Activated naive CD8-positive, alpha-beta T cell (primary cell): ENCODE measurements around the gene SCGB3A2.

Experiments used
- H3K27ac Mint-ChIP-seq: one replicate; pipeline ENCODE4 v1.8.0; 2021; ENCODE audit warnings: mixed read lengths
- H3K27me3 Mint-ChIP-seq: one replicate; pipeline ENCODE4 v1.8.0; 2021; ENCODE audit warnings: mixed read lengths
- H3K36me3 Mint-ChIP-seq: one replicate; pipeline ENCODE4 v1.8.0; 2021; ENCODE audit warnings: mixed read lengths
- H3K4me1 Mint-ChIP-seq: one replicate; pipeline ENCODE4 v1.8.0; 2021; ENCODE audit warnings: low read depth, mixed read lengths
- H3K4me3 Mint-ChIP-seq: one replicate; pipeline ENCODE4 v1.8.0; 2021; ENCODE audit warnings: mild to moderate bottlenecking, mixed read lengths
- H3K9me3 Mint-ChIP-seq: one replicate; pipeline ENCODE4 v1.8.0; 2021; ENCODE audit warnings: low read depth, mixed read lengths

The SCGB3A2 gene, protein sequence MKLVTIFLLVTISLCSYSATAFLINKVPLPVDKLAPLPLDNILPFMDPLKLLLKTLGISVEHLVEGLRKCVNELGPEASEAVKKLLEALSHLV

DNA sequence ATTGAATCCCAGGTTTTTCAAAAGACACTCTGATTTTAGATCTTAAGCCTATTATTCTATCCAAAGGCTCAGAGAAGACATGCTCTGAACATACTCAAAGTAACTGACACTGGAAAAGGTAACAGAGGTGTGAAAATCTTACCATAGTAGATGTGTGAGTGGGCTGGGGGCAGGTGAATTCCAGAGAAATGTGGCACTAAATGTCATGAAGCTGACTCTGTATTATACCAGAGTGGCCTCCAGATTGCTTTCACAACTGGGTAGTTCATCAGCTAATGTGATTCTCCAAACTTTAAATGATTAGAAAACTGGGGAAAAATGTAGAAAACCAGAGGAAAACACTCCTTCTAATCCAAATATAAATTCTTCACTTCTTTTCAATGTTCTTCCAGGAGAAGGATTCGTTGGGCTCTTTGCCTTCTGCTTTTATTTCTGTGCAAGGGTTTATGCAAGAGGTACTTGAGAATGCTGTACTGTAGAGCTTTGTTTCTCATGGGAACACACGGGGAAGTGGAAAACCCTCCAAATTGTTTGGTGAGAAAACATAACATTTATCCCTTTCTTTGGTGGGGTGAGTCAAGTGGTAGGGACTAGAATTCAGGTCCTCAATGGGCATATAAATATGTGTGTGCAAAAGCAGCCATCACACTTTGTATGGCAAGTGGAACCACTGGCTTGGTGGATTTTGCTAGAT is at the start of gene SCGB3A2:
TSS of gene SCGB3A2 (plus strand) at position 646 of the 694 bp plus-strand sequence. CDS start 93 bp downstream, outside the sequence.
- Mint-ChIP-seq H3K4me3 (no peak within 1 kb of the TSS), H3K27ac (no peak within 1 kb of the TSS), H3K4me1 (no peaks in the 10 kb centered on the region), H3K9me3 (no peaks in the 10 kb centered on the region), H3K27me3 (peaks cover 3% of the 10 kb centered on the region), H3K36me3 (no peaks in the 10 kb centered on the region)

- Mint-ChIP-seq H3K9me3 (no peaks in the 10 kb centered on the region), H3K36me3 (no peaks in the 10 kb centered on the region), H3K4me3 (no peak overlapping the region), H3K27ac (no peak overlapping the region), H3K4me1 (no peaks in the 10 kb centered on the region), H3K27me3 (peaks cover 4% of the 10 kb centered on the region)
Observed at GRCh38 chr5:147830035-147830434, 48.5 kb upstream of the SCGB3A2 start.

DNA sequence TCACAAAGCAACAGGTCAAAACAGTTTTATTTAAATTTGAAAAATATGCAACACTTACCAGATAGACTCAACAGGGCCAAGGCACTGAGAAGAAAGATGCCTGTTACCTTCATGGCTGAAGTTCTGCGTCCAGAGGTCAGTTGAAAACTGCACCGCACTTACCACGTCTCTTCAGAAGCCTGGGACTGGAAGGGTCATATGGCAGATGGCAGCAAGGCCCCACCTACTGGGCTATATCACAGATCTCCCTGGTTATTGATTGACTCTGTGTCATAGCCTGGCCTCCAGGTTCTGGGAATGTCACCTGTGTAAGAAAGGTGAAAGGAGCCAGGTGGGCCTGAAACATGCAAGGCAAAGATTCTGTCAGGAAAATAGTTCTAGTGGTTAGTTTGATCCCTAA is 47.0 kb upstream of the SCGB3A2 start, which contains the start of gene SPINK1:
TSS of gene SPINK1 (minus strand) at position 207 of the 400 bp plus-strand sequence. CDS start at position 113, 94 bp downstream.
- peaks cover 4% of the 10 kb centered on the region for H3K27me3 Mint-ChIP-seq
- no peak within 1 kb of the TSS for H3K27ac Mint-ChIP-seq
- no peaks in the 10 kb centered on the region for H3K9me3 Mint-ChIP-seq
- no peaks in the 10 kb centered on the region for H3K36me3 Mint-ChIP-seq
- no peak within 1 kb of the TSS for H3K4me3 Mint-ChIP-seq
- H3K4me1 Mint-ChIP-seq = no peaks in the 10 kb centered on the region

DNA sequence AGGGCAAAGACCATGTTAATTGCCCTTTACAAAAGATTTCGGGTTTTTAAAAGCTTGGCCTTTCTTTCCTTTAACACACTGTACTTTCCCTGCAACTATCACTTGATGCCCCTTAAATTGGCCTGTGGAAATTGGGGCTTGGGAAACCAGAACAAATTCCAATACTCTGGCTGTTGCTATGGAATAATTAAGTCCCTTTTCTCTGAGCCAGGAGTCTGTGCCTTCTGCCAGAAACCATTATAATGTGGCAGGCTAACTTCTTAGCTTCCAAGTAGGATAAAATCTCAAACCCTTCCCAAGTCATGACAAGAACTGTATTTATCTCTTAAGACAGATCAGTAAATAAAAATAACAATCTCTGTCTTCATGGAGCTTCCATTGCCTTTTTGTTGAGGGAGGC is 46.0 kb upstream of the SCGB3A2 start:
- no peak overlapping the region for H3K27ac Mint-ChIP-seq
- H3K9me3 Mint-ChIP-seq = no peaks in the 10 kb centered on the region
- H3K27me3 Mint-ChIP-seq = peaks cover 2% of the 10 kb centered on the region
- no peaks in the 10 kb centered on the region for H3K4me1 Mint-ChIP-seq
- H3K36me3 Mint-ChIP-seq = no peaks in the 10 kb centered on the region
- no peak overlapping the region for H3K4me3 Mint-ChIP-seq

DNA sequence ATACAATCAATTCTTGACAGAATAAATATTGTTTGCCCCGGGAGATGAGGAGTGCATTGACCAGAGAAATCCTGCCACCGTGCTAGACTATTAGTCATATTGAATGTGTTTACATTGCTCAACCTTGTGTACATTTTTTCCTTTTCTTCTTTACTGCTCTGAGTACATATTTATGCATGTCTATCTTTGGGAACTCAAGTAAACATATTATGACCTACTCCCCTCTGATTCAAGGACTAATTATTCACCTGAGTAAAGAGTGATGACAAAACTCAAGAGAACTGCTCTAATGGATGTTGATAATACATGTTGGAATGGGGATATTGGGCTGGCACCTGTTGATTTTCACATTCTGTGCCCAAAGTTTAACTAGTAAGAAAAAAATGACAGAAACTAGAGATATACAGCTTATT is 43.1 kb upstream of the SCGB3A2 start:
- H3K36me3 Mint-ChIP-seq = no peaks in the 10 kb centered on the region
- no peaks in the 10 kb centered on the region for H3K4me1 Mint-ChIP-seq
- no peaks in the 10 kb centered on the region for H3K9me3 Mint-ChIP-seq
- H3K27ac Mint-ChIP-seq = no peak overlapping the region
- H3K27me3 Mint-ChIP-seq = peaks cover 2% of the 10 kb centered on the region
- no peak overlapping the region for H3K4me3 Mint-ChIP-seq

- Mint-ChIP-seq H3K9me3 (no peaks in the 10 kb centered on the region), H3K27me3 (peaks cover 2% of the 10 kb centered on the region), H3K4me3 (no peak overlapping the region), H3K36me3 (no peaks in the 10 kb centered on the region), H3K27ac (no peak overlapping the region), H3K4me1 (no peaks in the 10 kb centered on the region)
Observed at GRCh38 chr5:147836439-147836838, 42.1 kb upstream of the SCGB3A2 start.

- no peaks in the 10 kb centered on the region for H3K4me1 Mint-ChIP-seq
- peaks cover 6% of the 10 kb centered on the region for H3K27me3 Mint-ChIP-seq
Observed at GRCh38 chr5:147842869-147843268, 35.6 kb upstream of the SCGB3A2 start.

DNA sequence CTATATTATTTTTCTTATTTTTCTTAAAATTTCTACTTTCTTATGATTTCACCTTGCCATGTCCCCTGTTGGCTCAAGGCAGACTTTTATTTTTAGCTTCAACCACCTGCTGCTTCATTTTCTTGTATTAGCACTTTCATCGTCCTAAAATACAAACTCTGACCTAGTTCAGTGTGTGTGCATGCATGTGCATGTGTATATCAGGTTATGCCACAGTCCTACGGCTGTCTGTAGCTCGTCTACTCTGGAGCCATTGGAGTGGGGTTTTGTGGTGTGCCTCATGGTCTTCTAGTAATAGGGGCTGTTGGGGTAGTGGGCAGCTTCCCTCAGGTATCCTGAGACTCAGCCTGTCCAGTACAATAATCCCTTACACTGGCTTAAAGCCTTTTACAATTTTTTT is 33.7 kb upstream of the SCGB3A2 start:
- no peaks in the 10 kb centered on the region for H3K36me3 Mint-ChIP-seq
- no peaks in the 10 kb centered on the region for H3K9me3 Mint-ChIP-seq
- H3K27me3 Mint-ChIP-seq = peaks cover 4% of the 10 kb centered on the region
- no peak overlapping the region for H3K4me3 Mint-ChIP-seq
- no peak overlapping the region for H3K27ac Mint-ChIP-seq
- H3K4me1 Mint-ChIP-seq = no peaks in the 10 kb centered on the region

More at GRCh38 chr5:147842869-147843268, 35.6 kb upstream of the SCGB3A2 start:
- H3K4me3 Mint-ChIP-seq = no peak overlapping the region
- H3K9me3 Mint-ChIP-seq = no peaks in the 10 kb centered on the region
- no peak overlapping the region for H3K27ac Mint-ChIP-seq
- no peaks in the 10 kb centered on the region for H3K36me3 Mint-ChIP-seq

- no peaks in the 10 kb centered on the region for H3K9me3 Mint-ChIP-seq
Observed at GRCh38 chr5:147845618-147846017, 32.9 kb upstream of the SCGB3A2 start.

GRCh38 chr5:147849226-147849625 is 29.3 kb upstream of the SCGB3A2 start:
- Mint-ChIP-seq H3K27ac (no peak overlapping the region), H3K9me3 (no peaks in the 10 kb centered on the region), H3K36me3 (no peaks in the 10 kb centered on the region), H3K27me3 (peaks cover 4% of the 10 kb centered on the region), H3K4me1 (no peaks in the 10 kb centered on the region), H3K4me3 (no peak overlapping the region)

More at GRCh38 chr5:147845618-147846017, 32.9 kb upstream of the SCGB3A2 start:
- no peak overlapping the region for H3K27ac Mint-ChIP-seq
- no peaks in the 10 kb centered on the region for H3K36me3 Mint-ChIP-seq
- H3K27me3 Mint-ChIP-seq = peaks cover 4% of the 10 kb centered on the region
- no peak overlapping the region for H3K4me3 Mint-ChIP-seq
- no peaks in the 10 kb centered on the region for H3K4me1 Mint-ChIP-seq

DNA sequence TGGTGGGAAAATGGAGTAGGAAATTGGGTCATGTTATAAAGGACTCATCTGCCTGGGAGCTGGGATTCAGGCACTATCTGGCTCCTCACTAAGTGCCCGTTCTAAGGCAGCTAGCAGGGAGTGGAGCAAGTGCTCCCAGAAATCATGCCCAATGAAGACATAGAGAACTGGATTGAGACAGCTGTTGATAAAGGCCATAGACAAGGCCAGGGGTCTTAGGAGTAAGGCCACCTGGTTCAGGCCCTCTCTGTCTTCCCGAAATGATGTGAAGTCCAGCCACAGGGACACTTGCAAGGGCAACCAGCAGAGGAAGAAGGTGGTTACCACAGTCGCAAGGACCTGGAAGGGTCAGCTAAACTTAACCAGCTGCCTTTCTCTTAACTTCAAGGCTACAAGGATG is 26.9 kb upstream of the SCGB3A2 start:
- H3K4me1 Mint-ChIP-seq = no peaks in the 10 kb centered on the region
- no peaks in the 10 kb centered on the region for H3K36me3 Mint-ChIP-seq
- H3K27me3 Mint-ChIP-seq = peaks cover 8% of the 10 kb centered on the region
- no peaks in the 10 kb centered on the region for H3K9me3 Mint-ChIP-seq
- H3K27ac Mint-ChIP-seq = no peak overlapping the region
- H3K4me3 Mint-ChIP-seq = no peak overlapping the region

DNA sequence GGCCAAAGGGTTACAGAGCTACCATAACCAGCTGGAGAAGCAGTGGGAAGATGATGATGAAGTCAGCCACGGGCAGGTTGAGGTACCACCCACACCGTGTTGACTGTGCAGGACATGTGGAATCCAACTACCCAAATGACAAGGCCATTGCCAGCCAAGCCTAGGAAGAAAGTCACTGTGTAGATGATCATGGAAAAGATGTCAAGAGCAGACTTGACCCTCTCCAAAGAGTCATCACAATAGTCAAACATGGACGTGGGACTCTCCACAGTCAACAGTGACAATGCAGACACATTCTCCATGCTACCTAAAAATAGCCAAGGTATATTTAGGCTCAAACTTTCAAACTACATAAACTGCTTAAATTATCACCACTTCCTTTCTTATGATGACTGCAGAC is 26.1 kb upstream of the SCGB3A2 start:
- no peaks in the 10 kb centered on the region for H3K36me3 Mint-ChIP-seq
- no peaks in the 10 kb centered on the region for H3K4me1 Mint-ChIP-seq
- no peak overlapping the region for H3K27ac Mint-ChIP-seq
- H3K9me3 Mint-ChIP-seq = no peaks in the 10 kb centered on the region
- no peak overlapping the region for H3K4me3 Mint-ChIP-seq
- peaks cover 8% of the 10 kb centered on the region for H3K27me3 Mint-ChIP-seq

GRCh38 chr5:147853372-147853987 is 25.0 kb upstream of the SCGB3A2 start:
- Mint-ChIP-seq H3K4me1 (peaks cover 3% of the 10 kb centered on the region), H3K27ac (no peak overlapping the region), H3K9me3 (no peaks in the 10 kb centered on the region), H3K27me3 (peaks cover 10% of the 10 kb centered on the region), H3K4me3 (no peak overlapping the region), H3K36me3 (no peaks in the 10 kb centered on the region)

DNA sequence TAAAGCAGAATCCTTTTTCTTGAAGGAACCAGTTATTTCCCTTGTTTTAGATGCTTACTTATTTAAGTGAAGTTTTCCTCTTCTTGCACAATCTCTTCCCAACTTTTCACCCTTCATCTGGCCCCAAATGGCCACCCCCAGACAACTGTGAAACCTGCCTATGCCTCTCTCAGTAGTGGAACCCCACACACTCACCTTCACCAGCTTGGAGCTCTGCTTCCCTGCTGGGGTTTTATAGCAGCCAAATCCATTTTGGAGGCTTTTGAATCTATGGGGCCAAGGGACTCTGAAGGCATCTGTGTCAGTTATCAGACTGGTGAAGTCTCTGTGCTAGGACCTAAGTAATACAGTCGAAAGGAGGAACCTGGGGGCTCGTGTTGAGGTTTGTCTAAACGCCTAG is 24.2 kb upstream of the SCGB3A2 start:
- H3K9me3 Mint-ChIP-seq = no peaks in the 10 kb centered on the region
- H3K27ac Mint-ChIP-seq = no peak overlapping the region
- peaks cover 3% of the 10 kb centered on the region for H3K4me1 Mint-ChIP-seq
- H3K27me3 Mint-ChIP-seq = peaks cover 10% of the 10 kb centered on the region
- no peak overlapping the region for H3K4me3 Mint-ChIP-seq
- no peaks in the 10 kb centered on the region for H3K36me3 Mint-ChIP-seq

GRCh38 chr5:147854894-147855773 is 23.4 kb upstream of the SCGB3A2 start:
- Mint-ChIP-seq H3K36me3 (no peaks in the 10 kb centered on the region), H3K27me3 (peaks cover 10% of the 10 kb centered on the region), H3K4me3 (no peak overlapping the region), H3K4me1 (peaks cover 3% of the 10 kb centered on the region), H3K27ac (no peak overlapping the region), H3K9me3 (no peaks in the 10 kb centered on the region)
